Heart right ventricle (tissue), 16 donors: ENCODE data around the gene NMNAT3. TPM values are rescaled to one million over a fixed set of nuclear protein-coding genes. Genes with fewer than 3 reads are reported as not detected.

Experiments
- ATAC-seq, 8 donors: fragments of 200-7000 bp; cut with Tn5 transposase; one replicate each; pipeline ENCODE4 v1.9.1; 2020; ENCODE audit warnings: mild to moderate bottlenecking in 8 of 8, moderate library complexity in 8 of 8, moderate number of reproducible peaks in 1 of 8
- DNase-seq, 2 donors: peaks; one replicate each; pipeline ENCODE4 v3.0.0-alpha.2; 2020
- H3K27ac ChIP-seq, 10 donors: fragments of 200-600 bp; sonication (generic) in 2 of 10; one replicate each; pipeline versions ENCODE4 v1.5.0 to v1.8.0; 2020 to 2022; ENCODE audit warnings: mild to moderate bottlenecking in 3 of 10
- H3K27me3 ChIP-seq, 7 donors: fragments of 200-600 bp; one replicate each; pipeline ENCODE4 v1.8.0; 2021 to 2022; ENCODE audit warnings: mild to moderate bottlenecking in 2 of 7
- H3K36me3 ChIP-seq, 9 donors: fragments of 200-600 bp; sonication (generic) in 1 of 9; one replicate each; pipeline versions ENCODE4 v1.5.0 to v1.8.0; 2020 to 2022; ENCODE audit warnings: mild to moderate bottlenecking in 2 of 9
- H3K4me1 ChIP-seq, 9 donors: fragments of 200-600 bp; sonication (generic) in 1 of 9; one replicate each; pipeline versions ENCODE4 v1.5.0 to v1.8.0; 2020 to 2022; ENCODE audit warnings: mild to moderate bottlenecking in 4 of 9
- H3K4me3 ChIP-seq, 10 donors: fragments of 200-600 bp; sonication (generic) in 2 of 10; one replicate each; pipeline versions ENCODE4 v1.5.0 to v1.8.0; 2020 to 2022; ENCODE audit warnings: mild to moderate bottlenecking in 7 of 10, moderate library complexity in 2 of 10
- H3K9me3 ChIP-seq, 11 donors: fragments of 200-600 bp in 10 of 11; sonication (generic) in 2 of 11; one replicate each; pipeline versions ENCODE4 v1.5.0 to v1.8.0; 2013 to 2022; ENCODE audit warnings: mild to moderate bottlenecking in 2 of 11, control low read depth in 1 of 11, moderate library complexity in 1 of 11
- CTCF ChIP-seq, 9 donors: fragments of 200-600 bp; sonication (generic) in 2 of 9; IDR thresholded peaks; one replicate each; pipeline versions ENCODE4 v1.5.0 to v1.8.0; 2021 to 2022; ENCODE audit warnings: antibody characterized with exemption in 9 of 9, mild to moderate bottlenecking in 5 of 9, moderate library complexity in 1 of 9
- WGBS, 2 donors: extraction: QIAGEN DNeasy Blood & Tissue Kit; methylation state at CpG; one replicate each; pipeline ENCODE4 v1.1.7; 2013; ENCODE audit warnings: inconsistent platforms in 1 of 2; 5-methylcytosine and 5-hydroxymethylcytosine counted together
- intact Hi-C, 10 donors: fragments of 100-400 bp; cut with DNase I; formaldehyde crosslinking; loops; one replicate each; pipeline versions ENCODE4 v1.11.1 to v1.14.2; 2022
- polyA plus RNA-seq, 2 donors: library from polyadenylated mRNA; stranded (reverse); fragments of 200-250 nt; gene quantifications; one replicate each; pipeline ENCODE4 v1.2.3, GENCODE V29; 2013
- total RNA-seq, 10 donors: library from RNA; stranded (reverse); fragmentation: NEBNext Ultra II Directional in 3 of 10; extraction: Animal tissue kit (Norgen Biotek cat#: 25700) in 3 of 10; gene quantifications; one replicate each; pipeline versions ENCODE4 v1.2.1 to v1.2.4, GENCODE V29; 2021 to 2023
- donor health status: Arrhythmogenic right ventricular cardiomyopathy.
- donor health status: ischemic (EF 13 %, LVEDD 7.1; RV severe dilation, severe dysfunction).
- donor health status: healthy with polysubstance abuse.
- donor health status: DM: no; HTN: yes; CAD: no.
- donor health status: DM: no; HTN: no; CAD: no.
- donor health status: ischemic (EF 25% LVEDD 6.9; RV normal size, moderate dysfunction).
- donor health status: ischemic (EF 25% LVEDD 5.7; RV mildly dilated, moderate dysfunction).
- donor health status: healthy.
- donor health status: DM: yes; HTN: yes; CAD: no.
- donor health status: Ischemic cardiomyopathy.
- donor health status: ischemic (EF 35%, LVEDD 5.7; RV mildly dilated, moderate dysfunction).
- donor health status: nonischemic (EF 11% LVEDD 7.7; RV severe dilation, severe dysfunction).
- donor health status: DM: yes; HTN: yes; CAD: no.
- donor health status: PGD.
- donor health status: ischemic (EF 29% LVEDD 5.4; RV normal size, mild dysfunction).
- donor health status: nonischemic (EF 23%, LVEDD 6.1; RV moderate dilation, normal function).

The NMNAT3 gene
- total and polyA plus RNA-seq, 12 donors = 6.2 to 15.3 (median 12.7) TPM

- Histone ChIP-seq H3K27me3 (no peaks in the 10 kb centered on the region), H3K4me1 (no peaks in the 10 kb centered on the region), H3K4me3 (no peak overlapping the region), H3K36me3 (peaks cover 0 to 1% (median 0%) of the 10 kb centered on the region in 9 donors), H3K27ac (no peak overlapping the region), H3K9me3 (no peaks in the 10 kb centered on the region)
- ATAC-seq (no peak), DNase-seq (no peak)
- intact Hi-C loops = no loop called here
- TF ChIP-seq CTCF (IDR thresholded peaks at IDR 0.05) = no peak
These were observed 123.1 kb downstream of the NMNAT3 start for GRCh38 chr3:139554628-139555027.

DNA sequence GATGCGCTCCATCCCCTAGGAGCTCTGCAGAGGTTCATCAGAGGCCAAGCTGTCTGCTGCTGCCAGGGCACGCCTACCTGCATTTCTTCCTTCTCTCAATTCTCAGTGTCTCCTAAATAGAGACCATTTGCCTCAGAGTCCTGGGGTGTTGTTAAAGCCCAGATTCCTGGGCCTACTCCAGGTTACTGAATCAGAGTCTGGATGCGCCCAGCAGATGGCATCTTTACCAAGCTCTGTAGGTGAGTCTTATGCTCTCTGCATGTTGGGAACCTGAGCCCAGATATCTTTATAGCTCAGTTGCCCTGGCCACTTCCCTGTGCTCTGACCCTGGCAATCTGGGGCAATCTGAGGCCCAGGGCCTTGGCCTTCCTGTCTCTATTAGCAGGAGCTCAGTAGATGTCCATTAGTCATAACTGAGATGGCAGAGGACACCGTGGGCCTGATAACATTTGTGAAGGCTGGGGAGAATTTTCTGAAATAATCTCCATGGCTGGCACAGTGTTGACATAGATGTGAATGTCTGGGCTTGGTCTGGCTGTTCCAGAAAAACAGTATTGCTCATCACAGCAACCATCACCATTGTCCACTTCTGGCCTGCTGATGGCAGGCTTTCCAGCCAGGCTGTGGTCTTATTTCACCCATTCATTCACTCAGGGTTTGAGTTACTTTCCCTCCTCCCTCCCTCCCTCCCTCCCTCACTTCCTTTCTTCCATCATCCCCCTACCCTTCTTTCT lies 125.0 kb downstream of the NMNAT3 start:
- Histone ChIP-seq H3K27me3 (no peaks in the 10 kb centered on the region), H3K4me1 (no peaks in the 10 kb centered on the region), H3K27ac (no peak overlapping the region), H3K4me3 (no peak overlapping the region), H3K9me3 (no peaks in the 10 kb centered on the region), H3K36me3 (no peaks in the 10 kb centered on the region)
- no peak for ATAC-seq
- 78 to 85% methylated on average over 4 of the region's 4 CpGs for WGBS, 2 donors
- TF ChIP-seq CTCF (IDR thresholded peaks at IDR 0.05) = no peak
- no peak for DNase-seq
- intact Hi-C loops = no loop called here

DNA sequence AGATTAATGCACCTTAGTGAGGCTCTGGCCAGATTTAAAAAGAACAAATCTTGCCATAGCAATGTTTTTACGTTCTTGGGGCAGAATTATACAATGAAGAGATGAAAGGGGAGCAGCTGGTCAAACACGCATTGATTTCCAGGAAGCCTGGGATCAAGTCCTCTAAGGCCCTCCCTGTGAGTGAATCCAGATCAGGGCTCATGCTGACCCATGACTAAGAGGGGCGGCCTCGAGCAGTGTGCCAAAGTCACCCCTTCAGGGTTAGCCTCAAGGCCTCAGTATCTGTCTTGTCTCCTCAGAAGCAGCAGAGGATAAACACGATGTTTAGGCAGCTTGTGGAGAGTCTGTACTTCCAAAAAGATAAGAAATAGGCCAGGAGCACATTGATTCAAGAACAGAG lies 129.0 kb downstream of the NMNAT3 start:
- Histone ChIP-seq H3K9me3 (no peaks in the 10 kb centered on the region), H3K4me3 (no peak overlapping the region), H3K27ac (no peak overlapping the region), H3K27me3 (no peaks in the 10 kb centered on the region), H3K36me3 (no peaks in the 10 kb centered on the region), H3K4me1 (no peaks in the 10 kb centered on the region)
- intact Hi-C loops = no loop called here
- DNase-seq = no peak
- TF ChIP-seq CTCF (IDR thresholded peaks at IDR 0.05) = no peak
- peak in 1 of 8 donors; percentile 34 for ATAC-seq
- WGBS, 2 donors = 63 to 73% methylated on average over 5 of the region's 5 CpGs

GRCh38 chr3:139547666-139548065 lies 130.1 kb downstream of the NMNAT3 start:
- Histone ChIP-seq H3K27me3 (no peaks in the 10 kb centered on the region), H3K36me3 (no peaks in the 10 kb centered on the region), H3K4me3 (no peak overlapping the region), H3K9me3 (no peaks in the 10 kb centered on the region), H3K4me1 (no peaks in the 10 kb centered on the region), H3K27ac (no peak overlapping the region)
- no peak for DNase-seq
- intact Hi-C loops = no loop called here
- TF ChIP-seq CTCF (IDR thresholded peaks at IDR 0.05) = no peak
- ATAC-seq = no peak
